CD4-positive, alpha-beta T cell treated with Interleukin-4 for 4 hours (primary cell): Measurements from ENCODE around the gene MCAM.

Experiments
- DNase-seq: peaks from one replicate; pipeline ENCODE4 v3.0.0-alpha.2; 2020

MCAM gene

DNA sequence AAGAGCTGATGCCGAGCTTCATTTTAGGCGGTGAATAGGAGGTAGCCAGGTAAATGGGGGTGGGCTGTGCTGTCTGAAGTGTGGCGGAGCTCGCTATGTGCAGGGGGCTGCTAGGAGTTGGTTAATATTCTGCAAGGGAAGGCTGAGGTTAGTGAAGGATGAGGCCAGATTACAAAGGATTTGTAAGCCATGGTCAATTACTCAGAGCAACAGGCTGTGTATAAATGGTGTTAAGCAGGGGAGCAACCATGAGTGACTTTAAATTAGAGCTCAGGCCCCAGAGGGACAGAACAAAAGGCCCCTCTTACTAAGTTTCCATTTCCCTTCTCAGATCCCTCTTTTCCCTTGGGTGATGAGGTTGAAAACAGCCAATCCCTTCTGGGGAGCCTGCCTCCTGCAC, 7.3 kb upstream of the MCAM start:
- no peak for DNase-seq

DNA sequence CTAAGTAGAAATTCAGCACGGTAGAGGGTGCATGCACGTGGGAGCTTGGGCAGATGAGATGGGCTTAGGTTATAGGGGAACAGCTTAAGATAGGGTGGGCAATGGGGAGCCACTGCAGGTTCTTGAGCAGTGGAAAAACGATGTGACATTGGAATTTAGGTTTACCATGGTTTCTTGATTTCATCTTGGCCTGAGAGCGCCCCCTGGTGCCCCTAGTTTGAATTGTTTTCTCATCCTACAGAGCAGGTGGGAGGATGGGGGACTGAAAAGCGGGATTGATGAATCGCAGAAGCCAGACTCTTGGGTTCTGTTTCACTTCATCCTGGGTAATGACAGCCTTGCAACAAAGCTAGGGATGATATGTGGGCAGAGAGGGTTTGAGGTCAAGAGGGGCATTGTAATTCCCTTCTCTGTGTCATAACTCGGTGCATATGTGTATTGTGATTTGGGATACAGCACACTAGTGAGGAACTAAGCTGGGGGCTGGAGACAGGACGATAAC, 6.7 kb upstream of the MCAM start:
- peak; percentile 67 for DNase-seq

DNA sequence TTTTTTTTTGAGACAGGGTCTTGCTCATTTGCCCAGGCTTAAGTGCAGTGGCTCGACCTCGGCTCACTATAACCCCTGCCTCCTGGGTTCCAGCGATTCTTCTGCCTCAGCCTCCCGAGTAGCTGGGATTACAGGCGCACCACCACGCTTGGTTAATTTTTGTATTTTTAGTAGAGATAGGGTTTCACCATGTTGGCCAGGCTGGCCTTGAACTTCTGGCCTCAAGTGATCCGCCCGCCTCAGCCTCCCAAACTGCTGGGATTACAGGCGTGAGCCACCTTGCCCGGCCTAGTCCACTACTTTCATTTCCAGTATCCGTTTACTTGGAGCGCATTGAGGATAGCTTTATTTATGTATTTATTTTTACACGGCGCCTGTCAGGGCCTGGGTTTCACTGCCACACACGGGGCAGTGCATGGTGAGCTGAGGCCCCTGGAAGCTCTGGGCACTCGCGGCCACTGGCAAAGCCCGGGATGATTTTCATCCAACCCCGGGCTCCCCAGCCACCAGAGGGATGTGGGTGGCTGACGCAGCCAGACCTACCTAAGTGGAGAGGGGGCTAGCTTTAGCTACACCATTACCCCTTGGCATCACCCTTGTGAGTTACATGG, 6.1 kb upstream of the MCAM start:
- no peak for DNase-seq

DNA sequence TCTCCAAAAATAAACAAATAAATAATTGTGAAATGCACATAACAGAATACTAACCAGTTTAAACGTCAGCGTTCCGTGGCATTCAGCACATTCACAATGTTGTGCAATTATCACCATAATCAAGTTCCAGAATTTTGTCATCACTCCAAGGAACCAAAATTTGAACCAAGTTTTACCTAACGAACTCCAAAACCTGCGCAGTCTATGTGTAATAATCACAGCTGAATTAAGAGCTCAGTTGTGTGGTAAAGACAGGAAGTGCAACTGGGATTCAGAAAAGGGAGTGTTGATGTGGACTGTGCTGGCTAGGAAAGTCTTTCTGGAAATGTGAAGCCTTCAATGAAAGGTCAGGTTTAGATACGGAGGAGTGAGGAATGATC, 5.4 kb upstream of the MCAM start:
- DNase-seq: no peak

DNA sequence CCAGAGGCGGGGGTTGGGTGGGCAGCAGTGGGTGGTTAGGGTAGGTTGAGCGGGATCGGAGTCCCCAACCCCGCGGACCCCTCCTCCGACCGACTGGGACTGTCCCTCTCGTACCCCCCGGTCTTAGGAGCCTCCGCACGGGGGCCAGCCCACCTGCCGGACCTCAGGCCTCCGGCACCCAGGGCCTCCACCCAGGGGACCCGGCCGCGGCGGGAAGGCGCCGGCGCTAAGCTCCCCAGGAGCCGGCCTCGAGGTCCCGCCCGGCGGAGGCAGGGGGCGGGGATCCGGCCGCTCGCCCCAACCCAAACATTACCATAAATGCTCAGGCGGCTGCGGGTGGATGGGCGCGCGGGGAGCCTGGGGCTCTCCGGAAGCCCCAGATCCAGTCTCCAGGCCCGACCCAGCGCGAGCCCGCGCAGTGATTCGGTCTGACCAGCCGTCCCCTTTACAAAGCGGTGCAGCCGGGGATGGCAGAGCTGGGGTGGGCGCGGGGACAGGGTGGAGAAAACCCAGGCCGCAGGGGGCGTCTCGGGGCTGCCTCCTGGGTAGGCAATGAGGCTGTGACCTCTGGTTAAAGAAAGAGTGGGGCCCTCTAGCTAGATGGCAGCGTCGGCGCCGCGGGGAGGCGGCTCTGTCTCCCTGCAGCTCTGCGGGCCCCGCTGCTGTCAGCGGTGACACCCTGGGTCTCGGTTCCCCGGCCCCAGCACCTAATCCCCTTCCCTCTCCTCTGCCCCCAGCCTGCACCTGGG, 4.0 kb upstream of the MCAM start:
- peak; percentile 23 for DNase-seq

DNA sequence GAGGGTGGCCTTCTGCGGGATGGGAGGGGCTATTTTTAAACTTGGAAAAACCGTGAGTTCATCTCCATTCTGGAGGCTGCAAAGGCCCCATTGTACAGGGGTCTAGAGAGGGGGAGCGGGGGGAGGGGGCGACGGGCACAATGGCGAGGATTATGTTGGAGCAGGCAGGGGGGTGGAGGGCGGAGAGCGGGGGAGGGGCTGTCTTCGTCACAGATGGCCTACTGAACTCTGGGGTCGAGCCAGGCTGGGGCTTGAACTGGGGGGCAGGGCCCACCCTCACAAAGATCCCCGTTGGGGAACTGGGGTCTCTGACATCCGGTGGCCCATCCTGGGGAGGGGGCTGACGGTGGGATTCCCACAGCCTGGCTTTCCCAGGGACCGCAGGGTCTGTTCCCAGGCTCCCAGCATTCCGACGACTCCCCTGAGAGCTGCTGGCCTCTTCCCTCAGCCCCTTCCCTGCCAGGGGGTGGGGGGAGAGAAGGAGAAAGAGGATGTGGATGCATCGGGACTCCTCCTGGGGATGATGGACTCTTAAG, 3.4 kb upstream of the MCAM start:
- no peak for DNase-seq

DNA sequence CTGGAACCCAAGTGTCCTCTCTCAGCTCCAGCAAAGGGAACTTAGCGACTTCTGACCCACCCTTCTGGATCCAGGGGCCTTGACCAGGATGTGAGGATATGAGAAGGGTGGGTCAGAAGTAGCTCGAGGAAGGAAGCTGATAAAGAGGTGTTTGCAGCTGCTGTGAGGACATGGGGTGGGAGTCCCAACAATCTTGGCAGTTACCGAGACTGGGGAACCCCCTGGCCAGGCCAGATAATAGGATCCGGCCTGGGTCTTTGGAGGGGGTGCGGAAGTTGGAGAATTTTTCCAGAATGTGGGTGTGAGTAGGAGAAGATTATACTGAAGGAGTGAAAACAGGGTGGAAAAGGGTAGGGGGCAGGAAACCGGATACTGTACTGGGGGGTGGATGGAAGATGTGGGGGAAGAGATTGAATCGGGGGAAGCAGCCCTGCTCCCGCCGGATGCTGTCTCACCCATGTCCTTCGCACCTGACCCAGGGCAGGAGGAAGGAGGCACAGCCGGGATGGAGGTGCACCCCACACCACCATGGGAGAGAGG, 2.8 kb upstream of the MCAM start:
- DNase-seq: no peak

DNA sequence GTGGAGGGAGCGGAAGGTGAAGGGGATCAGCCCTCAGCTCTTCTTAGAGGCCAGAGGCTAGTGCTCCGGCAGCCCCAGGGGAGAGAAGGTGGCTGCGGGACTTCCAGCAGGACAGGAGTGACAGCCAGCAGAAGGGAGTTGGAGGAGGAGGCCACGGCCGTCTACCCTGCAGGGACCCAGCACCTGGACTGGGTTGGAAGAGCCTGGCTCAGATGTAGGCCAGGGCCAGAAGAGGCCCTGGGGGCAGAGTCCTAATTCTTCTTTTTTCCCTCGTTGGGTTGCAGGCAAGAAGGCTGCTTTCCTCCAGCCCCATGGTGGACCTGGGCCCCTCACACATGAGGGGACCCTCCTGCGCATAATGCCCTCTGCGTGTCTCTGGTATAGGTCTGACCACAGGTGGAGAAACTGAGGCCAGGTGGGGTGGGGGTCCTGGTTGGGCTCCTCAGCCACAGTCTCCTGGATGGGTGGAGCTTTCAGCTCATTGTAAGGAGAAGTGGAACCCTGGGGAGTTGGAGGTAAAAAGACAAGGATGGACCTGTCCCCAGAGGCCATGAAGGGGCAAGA, 2.3 kb upstream of the MCAM start:
- no peak for DNase-seq

DNA sequence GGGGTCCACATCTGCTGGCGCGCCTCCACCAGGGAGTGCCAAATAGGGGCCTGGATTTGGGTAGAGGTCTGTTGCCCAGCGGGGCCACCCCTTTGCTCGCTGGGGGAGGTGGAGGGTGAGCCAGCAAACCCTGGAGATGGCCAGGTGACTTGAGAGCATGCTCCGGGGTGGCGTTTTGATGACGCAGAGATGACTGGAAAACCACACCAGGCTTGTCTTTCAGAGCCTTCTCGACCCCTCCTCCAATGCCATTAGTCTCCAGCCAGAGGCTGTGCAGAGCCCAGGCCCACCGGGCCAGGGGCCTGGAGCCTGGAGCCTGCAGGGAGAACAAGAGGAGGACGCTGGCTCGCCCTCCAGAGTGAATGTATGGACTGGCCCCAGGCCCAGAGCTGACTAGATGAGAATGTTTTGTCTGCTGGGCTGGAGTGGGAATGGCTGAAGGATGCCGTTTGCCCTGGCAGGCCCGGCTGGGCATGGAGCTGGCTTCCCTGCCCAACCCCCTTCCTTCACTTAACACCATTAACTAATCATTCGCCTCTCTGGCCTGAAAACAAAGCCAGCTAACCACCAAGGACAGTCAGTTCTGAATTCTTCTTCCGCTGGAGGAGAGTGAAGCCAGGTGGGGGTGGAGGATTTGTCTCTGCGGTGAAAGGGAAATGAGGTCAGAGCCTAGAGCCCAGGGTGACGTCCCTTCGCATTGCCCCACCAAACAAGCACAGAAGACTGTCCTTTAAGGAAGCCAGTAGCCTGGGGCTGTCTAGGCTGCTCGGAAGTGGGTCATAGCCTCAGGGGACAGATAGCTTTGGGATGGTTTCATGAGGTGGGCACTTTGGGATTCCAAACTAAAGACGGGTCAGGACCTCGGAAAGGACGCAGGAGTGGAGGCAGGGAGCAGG, 1.6 kb upstream of the MCAM start:
- DNase-seq: peak; percentile 23

DNA sequence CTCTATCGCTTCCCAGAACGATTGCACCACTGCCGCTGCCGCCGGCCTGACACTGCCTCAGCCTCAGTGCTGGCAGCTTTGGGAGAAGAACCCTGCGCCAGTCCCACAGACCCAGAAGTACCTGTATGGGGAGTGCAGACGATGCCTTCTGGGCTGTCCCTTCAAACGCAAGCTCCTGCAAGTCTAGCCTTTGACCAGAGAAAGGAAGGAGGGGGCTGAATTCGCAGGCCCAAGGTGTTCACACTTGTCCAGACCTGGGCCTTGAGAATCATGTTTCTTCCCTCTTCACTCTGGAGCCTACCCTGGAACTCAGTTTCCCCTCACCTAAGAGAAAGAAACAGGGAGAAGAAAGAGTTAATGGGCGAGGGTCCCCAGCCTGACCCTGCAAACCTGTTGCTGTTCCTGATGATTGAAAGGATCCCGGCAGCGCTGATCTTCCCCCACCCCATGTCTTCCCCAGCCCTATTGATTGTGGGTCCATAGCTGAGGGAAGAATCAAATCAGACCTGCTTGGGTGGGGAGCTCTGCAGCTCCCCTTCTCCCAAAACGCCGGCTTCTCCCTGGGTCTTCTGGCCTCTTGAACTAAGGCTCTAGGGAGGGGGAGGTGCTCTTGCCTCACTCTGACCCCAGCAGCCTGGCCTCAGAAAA, 786 bp upstream of the MCAM start:
- no peak for DNase-seq

DNA sequence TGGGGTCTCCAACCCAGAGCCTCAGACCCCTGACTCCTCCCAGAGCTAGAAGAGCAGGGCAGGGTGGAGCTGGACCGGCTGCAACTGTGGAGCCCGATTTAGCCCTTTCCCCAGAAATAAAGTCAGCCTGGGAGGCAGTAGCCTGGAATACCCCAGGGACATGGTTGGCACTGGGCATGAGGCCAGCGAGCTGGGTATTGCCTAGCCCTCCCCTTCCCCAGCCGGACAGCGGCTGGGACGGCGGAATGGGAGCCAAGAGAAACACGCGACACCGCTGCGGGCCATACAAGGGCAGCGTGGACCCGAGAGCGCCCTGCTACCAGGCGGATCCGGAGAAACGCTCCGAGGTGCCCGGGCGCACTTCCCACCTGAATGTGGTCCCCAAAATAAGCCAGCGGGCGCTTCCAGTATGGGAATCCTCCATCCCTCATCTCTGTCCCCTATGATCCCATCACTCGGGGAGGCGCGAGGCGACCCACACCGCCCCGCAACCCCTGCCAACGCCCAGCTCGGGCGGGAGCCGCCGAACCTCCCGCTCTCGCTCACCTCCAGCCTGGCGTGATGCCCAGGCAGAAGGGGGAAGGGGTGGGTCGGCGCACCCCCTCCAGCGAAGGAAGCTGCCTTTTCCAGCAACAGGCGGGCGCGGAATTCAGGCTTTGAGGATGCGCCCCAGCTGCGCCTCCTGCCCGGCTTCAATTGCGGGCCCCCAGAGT, 758 bp downstream of the MCAM start:
- no peak for DNase-seq

DNA sequence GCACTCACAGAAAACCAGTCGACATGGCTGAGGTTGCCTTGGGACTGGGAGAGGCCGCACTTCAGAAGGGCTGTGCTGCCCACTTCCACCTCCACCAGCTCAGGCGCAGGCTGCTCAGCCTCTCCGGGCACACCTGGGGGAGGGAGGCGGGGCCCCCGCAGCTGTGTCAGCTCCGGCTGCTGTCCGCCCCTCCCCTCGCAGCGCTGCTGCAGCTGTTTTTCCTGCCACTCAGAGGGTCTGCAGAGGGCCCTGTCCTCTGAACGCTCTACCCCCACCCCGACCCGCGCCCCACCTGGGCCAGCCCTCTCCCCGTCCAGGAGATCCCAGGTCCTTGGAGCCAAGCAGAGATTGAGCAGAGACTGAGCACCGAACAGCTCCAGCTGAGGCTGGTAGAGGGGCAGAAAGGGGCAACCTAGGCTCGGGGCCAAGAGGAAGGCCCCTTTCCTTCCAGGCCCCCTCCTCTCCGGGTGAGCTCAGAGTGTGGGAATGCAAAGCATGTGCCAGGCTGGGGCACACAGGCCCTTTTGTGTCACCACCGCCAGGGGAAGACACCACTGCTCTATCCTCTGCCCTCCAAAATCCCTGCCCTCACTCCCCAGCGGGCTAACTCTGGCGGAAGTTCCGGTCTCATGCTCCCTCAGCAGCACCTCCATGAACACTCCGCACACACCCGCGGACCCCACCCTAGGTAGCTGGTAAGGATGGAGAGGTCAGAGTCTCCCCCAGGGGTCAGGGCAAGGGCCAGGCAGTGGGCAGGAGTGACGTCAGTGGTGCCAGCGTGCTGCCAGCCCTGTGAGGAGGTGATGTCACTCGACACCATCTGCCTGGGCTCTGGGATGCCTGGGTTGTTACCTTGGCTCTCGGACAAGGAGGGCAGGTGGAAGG, 1.6 kb downstream of the MCAM start:
- peak; percentile 29 for DNase-seq

DNA sequence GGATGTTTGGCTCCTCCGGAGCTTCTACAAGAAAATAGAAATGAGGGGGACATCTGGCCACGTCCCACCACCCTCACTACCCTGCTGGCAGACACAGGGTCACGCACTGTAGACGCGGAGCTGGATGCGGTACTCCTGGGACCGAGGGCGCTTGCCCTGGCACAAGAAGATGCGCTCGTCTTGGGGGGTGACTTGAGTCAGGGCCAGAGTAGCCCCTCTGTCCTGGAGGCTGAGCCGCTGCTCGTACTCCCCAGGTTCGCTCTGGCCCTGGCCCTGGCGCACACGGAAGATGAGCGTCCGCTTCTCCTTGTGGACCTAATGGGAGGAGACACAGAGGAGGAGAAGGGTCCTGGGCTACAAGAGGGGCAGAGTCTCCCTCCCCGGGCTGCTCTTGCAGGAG, 2.2 kb downstream of the MCAM start:
- DNase-seq: no peak

DNA sequence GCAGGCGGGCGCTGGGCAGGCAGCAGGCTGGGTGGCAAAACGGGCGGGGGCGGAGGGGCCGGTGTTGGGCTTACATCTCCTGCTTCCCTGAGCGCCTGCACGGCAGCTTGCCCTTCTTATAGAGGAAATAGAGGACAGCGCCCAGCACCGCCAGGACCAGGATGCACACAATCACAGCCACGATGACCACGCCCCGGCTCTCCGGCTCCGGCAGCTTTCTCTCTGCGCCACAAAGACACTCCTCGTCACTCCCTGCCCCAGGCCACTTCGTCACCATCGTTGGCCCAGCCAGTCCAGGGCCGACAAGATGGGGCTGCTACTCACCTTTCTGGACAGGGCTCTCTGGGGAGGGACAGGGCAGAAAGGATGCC, 6.3 kb downstream of the MCAM start:
- DNase-seq: no peak

DNA sequence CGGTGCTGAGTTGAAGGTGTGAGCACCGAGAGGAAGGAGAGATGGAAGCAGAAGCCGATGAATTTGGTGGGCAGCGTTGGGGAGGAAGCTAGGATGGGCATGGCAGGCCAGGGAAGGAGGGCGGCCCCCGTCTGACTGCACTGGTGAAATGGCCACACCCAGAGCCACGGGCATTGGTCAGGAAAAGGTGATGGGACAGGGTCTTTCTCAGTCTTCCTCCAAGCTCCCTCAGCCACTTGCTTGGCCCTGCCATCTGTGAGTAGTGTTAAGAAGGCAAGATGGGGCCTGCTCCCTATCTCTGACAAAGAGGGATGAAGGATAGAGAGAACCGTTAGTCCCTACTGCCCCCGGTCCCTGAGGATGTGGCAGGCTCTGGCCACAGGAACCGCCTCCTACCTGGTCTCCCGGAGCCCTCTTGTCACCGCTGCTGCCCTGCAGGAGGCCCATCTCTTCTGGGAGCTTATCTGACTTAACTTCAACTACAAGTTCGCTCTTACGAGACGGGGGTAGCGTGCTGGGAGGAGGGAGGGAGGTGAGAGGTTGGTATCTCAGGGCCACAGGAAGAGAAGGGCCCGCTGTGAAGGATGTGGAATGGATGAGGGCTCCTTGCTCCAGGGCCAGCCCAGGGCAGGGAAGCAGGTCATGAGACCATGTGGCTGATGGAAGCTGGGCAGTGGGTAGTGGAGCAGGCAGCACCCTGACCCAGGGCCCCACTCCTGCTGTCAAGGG, 6.8 kb downstream of the MCAM start:
- no peak for DNase-seq

DNA sequence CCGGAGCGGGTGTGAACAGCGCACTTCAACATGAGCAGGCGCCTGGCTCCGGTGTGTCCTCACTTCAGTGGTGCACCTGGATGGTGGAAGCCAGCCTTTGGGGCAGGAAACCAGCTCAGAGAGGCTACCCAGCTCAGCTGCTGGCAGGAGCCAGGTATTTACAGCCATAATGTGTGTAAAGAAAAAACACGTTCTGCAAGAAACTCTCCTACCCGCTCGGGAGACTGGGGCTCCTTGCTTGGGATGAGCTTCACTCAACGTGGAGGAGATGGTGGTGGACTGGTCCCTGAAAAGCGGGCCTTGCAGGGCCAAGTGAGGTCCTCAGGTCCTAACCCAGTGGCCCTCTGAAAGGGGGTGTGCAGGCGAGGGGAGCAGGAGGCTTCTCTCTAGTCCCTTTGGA, 7.5 kb downstream of the MCAM start:
- DNase-seq: no peak

DNA sequence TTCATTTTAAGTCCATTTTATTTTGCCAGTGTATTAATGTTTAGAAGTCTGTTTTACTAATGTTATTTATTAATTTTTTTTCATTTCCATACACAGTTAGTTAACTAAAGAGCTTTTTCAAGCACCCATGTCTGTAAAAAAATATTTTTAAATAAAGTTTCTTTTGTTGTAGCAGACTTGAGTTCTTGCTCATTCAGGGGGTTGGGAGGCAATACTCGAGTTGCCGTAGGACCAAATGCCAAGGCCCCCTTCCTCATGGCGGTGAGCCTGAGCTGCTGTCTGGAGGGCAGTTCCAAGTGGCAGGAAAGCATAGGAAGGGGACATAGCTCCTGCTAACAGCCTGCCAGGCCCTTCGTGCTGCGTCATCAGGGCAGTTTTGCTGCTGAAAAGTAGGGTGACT, 9.0 kb downstream of the MCAM start:
- DNase-seq: no peak

DNA sequence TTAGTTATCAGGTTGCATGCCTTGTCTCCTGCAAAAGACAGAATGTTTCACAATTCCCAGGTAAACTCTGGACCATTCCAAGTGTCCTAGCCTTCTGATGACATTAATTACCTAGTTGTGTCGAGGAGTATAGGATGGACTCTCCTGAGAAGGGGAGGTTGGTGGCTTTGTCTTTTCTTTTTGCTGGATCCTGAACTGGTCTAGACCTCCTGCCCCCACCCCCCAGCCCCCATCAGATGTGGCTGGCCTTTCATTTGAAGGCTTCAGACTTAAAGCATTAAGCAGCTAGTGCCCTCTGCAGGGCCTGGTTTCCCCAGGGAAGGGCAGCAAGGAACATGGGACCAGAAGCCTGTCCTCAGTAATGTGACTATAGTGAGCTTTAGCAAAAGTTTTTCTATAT, 9.7 kb downstream of the MCAM start:
- DNase-seq: no peak

DNA sequence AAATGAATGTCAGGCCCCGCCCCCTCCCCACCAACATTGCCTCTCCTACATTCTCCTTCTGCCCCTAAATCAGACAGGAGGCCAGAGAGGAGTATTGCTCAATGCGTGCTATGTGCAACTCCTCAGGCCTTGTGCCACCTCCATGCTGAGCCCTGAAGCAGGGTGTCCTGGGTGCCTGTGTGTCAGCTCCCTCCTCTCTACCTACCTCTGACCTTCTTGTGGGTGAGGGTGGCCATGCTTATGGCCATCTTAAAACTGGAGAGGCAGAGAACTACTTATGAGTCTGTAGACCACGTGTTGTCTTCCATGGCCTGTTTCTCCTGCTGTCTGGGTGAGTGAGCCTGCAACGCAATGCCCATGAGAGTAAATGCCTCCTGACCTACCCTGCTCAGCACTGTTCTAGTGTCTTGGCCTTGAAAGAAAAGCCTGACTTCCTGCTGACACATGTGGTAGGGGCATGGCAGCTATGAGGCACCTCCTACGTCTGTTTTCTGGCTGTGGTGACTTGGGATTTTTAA, 10.5 kb downstream of the MCAM start:
- DNase-seq: peak; percentile 5
